HCT116 (cell line): ENCODE results near the gene GPATCH8. TPM values are rescaled to one million over a fixed set of nuclear protein-coding genes. Genes with fewer than 3 reads are reported as not detected.
"Not testable (repeated sequence)": the region's sequence is repeated elsewhere in the genome, so short reads cannot be mapped to it uniquely, and the experiment has no call there.

ENCODE experiments used
- ATAC-seq: fragments of 200-7000 bp; cut with Tn5 transposase; 2 replicates; pipeline ENCODE4 v1.9.1; 2020; ENCODE audit warnings: mild to moderate bottlenecking, moderate library complexity
- BruUV-seq: library from RNA; stranded (reverse); fragments of 400-500 nt; replicated peaks from 2 replicates; lab custom pipeline; 2021; lab: Mats Ljungman, UMichigan
- CTCF ChIA-PET: fragments of 300-600 bp; sonication (Branson Sonifier 250); formaldehyde crosslinking; loops from one replicate; lab custom pipeline; 2021; ENCODE audit warnings: antibody characterized with exemption; lab: Charles Lee
- POLR2A ChIA-PET: fragments of 300-600, 350-600 bp; sonication (Branson Sonifier 250); formaldehyde crosslinking; loops from one replicate; lab custom pipeline; 2021; ENCODE audit warnings: antibody characterized with exemption; lab: Charles Lee
- RAD21 ChIA-PET, 2 experiments: fragments of 300-600 bp; sonication (Branson Sonifier 250); formaldehyde crosslinking; loops; one replicate each; lab custom pipeline; 2023; ENCODE audit warnings: low total read pairs in 2 of 2; ENCODE audit not compliant: uncharacterized antibody in 2 of 2, unreplicated experiment in 2 of 2, low non-redundant PET in 1 of 2; lab: Charles Lee
- DNase-seq: peaks from one replicate; pipeline ENCODE4 v3.0.0-alpha.2; 2010; ENCODE audit warnings: low read depth, low spot score
- H2AFZ ChIP-seq: fragments of 200-600 bp; shearing (Covaris generic), sonication (generic); 2 replicates; pipeline ENCODE4 v1.6.1; 2017; ENCODE audit warnings: low read depth, mixed run types, mixed read lengths, antibody characterized with exemption, low read length; ENCODE audit not compliant: poor library complexity, severe bottlenecking
- H3K27ac ChIP-seq: 2 replicates; pipeline ENCODE4 v1.5.1; 2012; ENCODE audit warnings: low read depth, low read length
- H3K27me3 ChIP-seq: fragments of 200-600 bp; sonication (generic); 2 replicates; pipeline ENCODE4 v1.6.1; 2016; ENCODE audit warnings: mixed run types, low read length, mixed read lengths; ENCODE audit not compliant: insufficient read depth
- H3K36me3 ChIP-seq, 2 experiments: fragments of 200-500 bp in 1 of 2; fragments of 200-600 bp in 1 of 2; sonication (Bioruptor generic) in 1 of 2; sonication (generic) in 1 of 2; 2 replicates each; pipeline versions ENCODE4 v1.5.1 to v1.6.1; 2014 to 2016; ENCODE audit warnings: low read length in 2 of 2, inconsistent platforms in 1 of 2, mixed read lengths in 1 of 2, mixed run types in 1 of 2; ENCODE audit not compliant: insufficient read depth in 2 of 2, control insufficient read depth in 1 of 2
- H3K4me1 ChIP-seq, 2 experiments: fragments of 200-600 bp in 1 of 2; sonication (generic) in 1 of 2; 2 replicates each; pipeline versions ENCODE4 v1.5.1 to v1.6.1; 2012 to 2017; ENCODE audit warnings: low read length in 2 of 2, inconsistent platforms in 1 of 2, mild to moderate bottlenecking in 1 of 2, mixed read lengths in 1 of 2, mixed run types in 1 of 2, moderate library complexity in 1 of 2; ENCODE audit not compliant: insufficient read depth in 2 of 2, control insufficient read depth in 1 of 2
- H3K4me2 ChIP-seq: fragments of 200-600 bp; sonication (generic); 2 replicates; pipeline ENCODE4 v1.6.1; 2017; ENCODE audit warnings: mixed run types, low read length, mixed read lengths
- H3K4me3 ChIP-seq, 2 experiments: fragments of 200-600 bp in 1 of 2; sonication (generic) in 1 of 2; replicated peaks in 1 of 2; 2 replicates each; pipeline ENCODE4 v1.5.1; 2011 to 2016; ENCODE audit warnings: low read length in 2 of 2, control low read depth in 1 of 2, low read depth in 1 of 2, mild to moderate bottlenecking in 1 of 2, mixed read lengths in 1 of 2, mixed run types in 1 of 2
- H3K79me2 ChIP-seq: fragments of 200-600 bp; sonication (generic); 2 replicates; pipeline ENCODE4 v1.6.1; 2017; ENCODE audit warnings: mild to moderate bottlenecking, mixed run types, low read length, moderate library complexity, mixed read lengths; ENCODE audit not compliant: insufficient read depth
- H3K9ac ChIP-seq: fragments of 200-600 bp; sonication (generic); 2 replicates; pipeline ENCODE4 v1.6.1; 2016; ENCODE audit warnings: low read length, mixed read lengths
- H3K9me2 ChIP-seq: fragments of 200-600 bp; sonication (generic), shearing (Covaris generic); 2 replicates; pipeline ENCODE4 v1.6.1; 2017; ENCODE audit warnings: mixed run types, mild to moderate bottlenecking, moderate library complexity; ENCODE audit not compliant: insufficient read depth
- H3K9me3 ChIP-seq, 2 experiments: fragments of 200-500 bp in 1 of 2; fragments of 200-600 bp in 1 of 2; sonication (Bioruptor generic) in 1 of 2; sonication (generic) in 1 of 2; 2 replicates each; pipeline ENCODE4 v1.6.1; 2014 to 2017; ENCODE audit warnings: low read length in 2 of 2, mixed read lengths in 2 of 2, inconsistent platforms in 1 of 2, low read depth in 1 of 2, mild to moderate bottlenecking in 1 of 2, mixed run types in 1 of 2, moderate library complexity in 1 of 2; ENCODE audit not compliant: control insufficient read depth in 1 of 2, insufficient read depth in 1 of 2
- H4K20me1 ChIP-seq: fragments of 200-600 bp; sonication (generic), shearing (Covaris generic); 2 replicates; pipeline ENCODE4 v1.6.1; 2017; ENCODE audit warnings: mixed run types, mild to moderate bottlenecking, moderate library complexity; ENCODE audit not compliant: insufficient read depth
- CBX3 ChIP-seq: IDR thresholded peaks from 2 replicates; pipeline ENCODE4 v1.6.1; 2012; ENCODE audit warnings: low read depth
- CEBPB ChIP-seq: IDR thresholded peaks from 2 replicates; pipeline ENCODE4 v1.6.1; 2012; ENCODE audit warnings: low read depth
- ELF1 ChIP-seq: IDR thresholded peaks from 2 replicates; pipeline ENCODE4 v1.6.1; 2012; ENCODE audit warnings: low read depth, borderline replicate concordance
- EZH2 ChIP-seq: fragments of 200-600 bp; sonication (generic); IDR thresholded peaks from 2 replicates; pipeline ENCODE4 v1.6.1; 2017; ENCODE audit warnings: antibody characterized with exemption, mixed run types
- EZH2phosphoT487 ChIP-seq: fragments of 200-600 bp; IDR thresholded peaks from 2 replicates; pipeline ENCODE4 v1.6.1; 2018; ENCODE audit warnings: antibody characterized with exemption, borderline replicate concordance
- FOSL1 ChIP-seq: IDR thresholded peaks from 2 replicates; pipeline ENCODE4 v1.6.1; 2012; ENCODE audit warnings: low read depth
- JUND ChIP-seq: IDR thresholded peaks from 2 replicates; pipeline ENCODE4 v1.6.1; 2012
- POLR2A ChIP-seq: IDR thresholded peaks from 2 replicates; pipeline ENCODE4 v1.7.0; 2011; ENCODE audit warnings: borderline replicate concordance; ENCODE audit not compliant: insufficient read depth, insufficient read length; ENCODE audit errors: extremely low read depth
- POLR2AphosphoS5 ChIP-seq: IDR thresholded peaks from 2 replicates; pipeline ENCODE4 v1.6.1; 2011; ENCODE audit warnings: mild to moderate bottlenecking, low read depth, low read length, moderate library complexity
- RAD21 ChIP-seq: IDR thresholded peaks from 2 replicates; pipeline ENCODE4 v1.6.1; 2012; ENCODE audit warnings: low read depth, mild to moderate bottlenecking
- REST ChIP-seq: IDR thresholded peaks from 2 replicates; pipeline ENCODE4 v1.6.1; 2012; ENCODE audit warnings: low read depth
- SP1 ChIP-seq: IDR thresholded peaks from 2 replicates; pipeline ENCODE4 v1.6.1; 2012; ENCODE audit warnings: low read depth
- YY1 ChIP-seq: IDR thresholded peaks from 2 replicates; pipeline ENCODE4 v1.6.1; 2011; ENCODE audit warnings: low read length, low read depth, moderate library complexity, mild to moderate bottlenecking; ENCODE audit not compliant: insufficient replicate concordance; ENCODE audit errors: extremely low read depth
- ZBTB33 ChIP-seq: IDR thresholded peaks from 2 replicates; pipeline ENCODE4 v1.6.1; 2011; ENCODE audit warnings: mild to moderate bottlenecking, low read length, moderate library complexity; ENCODE audit not compliant: insufficient replicate concordance; ENCODE audit errors: extremely low read depth
- ZFX ChIP-seq: fragments of 450-650 bp; IDR thresholded peaks from 2 replicates; pipeline ENCODE4 v1.6.1; 2017
- ZNF274 ChIP-seq: fragments of 200-500 bp; sonication (Bioruptor generic); IDR thresholded peaks from 2 replicates; pipeline ENCODE4 v1.6.1; 2014; ENCODE audit warnings: mild to moderate bottlenecking, low read depth, low read length, inconsistent platforms
- intact Hi-C: fragments of 100-400 bp; cut with micrococcal nuclease; formaldehyde crosslinking; loops from 2 replicates; pipeline ENCODE4 v1.10.0; 2022
- total RNA-seq: library from RNA; stranded (reverse); gene quantifications from one replicate; pipeline ENCODE4 v1.2.1, GENCODE V29; 2021; ENCODE audit not compliant: unreplicated experiment
- TF ChIP-seq, protein P1 (sequence below): IDR thresholded peaks from 2 replicates; pipeline ENCODE4 v1.6.1; 2012
- TF ChIP-seq, protein P2 (sequence below): IDR thresholded peaks from 2 replicates; pipeline ENCODE4 v1.6.1; 2012

GPATCH8 gene
- total RNA-seq, 1 experiment from 2014 or later, result 28.7 TPM

GRCh38 chr17:44539673-44540072 lies 36.5 kb upstream of the GPATCH8 start:
- Histone ChIP-seq H3K9me2 (no peaks in the 10 kb centered on the region), H3K27ac (no peak overlapping the region), H3K79me2 (no peaks in the 10 kb centered on the region), H3K9ac (no peak overlapping the region), H4K20me1 (no peaks in the 10 kb centered on the region), H3K27me3 (no peaks in the 10 kb centered on the region), H3K9me3 (no peaks in the 10 kb centered on the region), H3K4me1 (peaks cover 28 to 49% of the 10 kb centered on the region in 2 experiments), H2AFZ (no peak overlapping the region), H3K4me2 (no peak overlapping the region), H3K4me3 (no peak overlapping the region), H3K36me3 (no peaks in the 10 kb centered on the region)
- ChIA-PET CTCF (interaction anchor here (1.1 kb wide), 1 partner anchor 16 kb away, joined by 3 read pairs; no protein-coding TSS in a partner anchor), POLR2A (no interaction called here), RAD21 (no interaction called here)
- DNase-seq (no peak), ATAC-seq (no peak)
- TF ChIP-seq SP1 (no peak), RAD21 (no peak), FOSL1 (no peak), EZH2phosphoT487 (no peak), YY1 (no peak), POLR2A (no peak), EZH2 (no peak), ZFX (no peak), ZNF274 (no peak), POLR2AphosphoS5 (no peak), ELF1 (no peak), REST (no peak), JUND (no peak), CEBPB (no peak), ZBTB33 (no peak), CBX3 (no peak)
- TF ChIP-seq, protein P1, sequence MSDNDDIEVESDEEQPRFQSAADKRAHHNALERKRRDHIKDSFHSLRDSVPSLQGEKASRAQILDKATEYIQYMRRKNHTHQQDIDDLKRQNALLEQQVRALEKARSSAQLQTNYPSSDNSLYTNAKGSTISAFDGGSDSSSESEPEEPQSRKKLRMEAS, result no peak
- TF ChIP-seq, protein P2, sequence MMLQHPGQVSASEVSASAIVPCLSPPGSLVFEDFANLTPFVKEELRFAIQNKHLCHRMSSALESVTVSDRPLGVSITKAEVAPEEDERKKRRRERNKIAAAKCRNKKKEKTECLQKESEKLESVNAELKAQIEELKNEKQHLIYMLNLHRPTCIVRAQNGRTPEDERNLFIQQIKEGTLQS, result no peak
- intact Hi-C loops, result no loop called here
- no TSS peak for BruUV-seq

GRCh38 chr17:44537922-44538321 lies 34.7 kb upstream of the GPATCH8 start:
- RAD21 ChIA-PET, CTCF ChIA-PET: not testable (repeated sequence)

More at GRCh38 chr17:44537922-44538321, 34.7 kb upstream of the GPATCH8 start:
- H2AFZ ChIP-seq, BruUV-seq, DNase-seq, H3K4me2 ChIP-seq, H3K9me2 ChIP-seq, H3K9ac ChIP-seq, H4K20me1 ChIP-seq, POLR2A ChIA-PET, H3K36me3 ChIP-seq, H3K9me3 ChIP-seq, intact Hi-C loops, H3K79me2 ChIP-seq, H3K4me3 ChIP-seq, ATAC-seq, H3K27ac ChIP-seq, H3K27me3 ChIP-seq: not testable (repeated sequence)
- peaks cover 16 to 44% of the 10 kb centered on the region in 2 experiments for H3K4me1 ChIP-seq
